IPS DF 4.7 (cell line): Measurements from ENCODE around the gene ABCA4.
"Not testable (repeated sequence)": the region's sequence is repeated elsewhere in the genome, so short reads cannot be mapped to it uniquely, and the experiment has no call there.

Source experiments
- DNase-seq: peaks from one replicate; pipeline ENCODE4 v3.0.0-alpha.2; 2013; ENCODE audit warnings: low spot score; ENCODE audit errors: extremely low read depth

Gene ABCA4

DNA sequence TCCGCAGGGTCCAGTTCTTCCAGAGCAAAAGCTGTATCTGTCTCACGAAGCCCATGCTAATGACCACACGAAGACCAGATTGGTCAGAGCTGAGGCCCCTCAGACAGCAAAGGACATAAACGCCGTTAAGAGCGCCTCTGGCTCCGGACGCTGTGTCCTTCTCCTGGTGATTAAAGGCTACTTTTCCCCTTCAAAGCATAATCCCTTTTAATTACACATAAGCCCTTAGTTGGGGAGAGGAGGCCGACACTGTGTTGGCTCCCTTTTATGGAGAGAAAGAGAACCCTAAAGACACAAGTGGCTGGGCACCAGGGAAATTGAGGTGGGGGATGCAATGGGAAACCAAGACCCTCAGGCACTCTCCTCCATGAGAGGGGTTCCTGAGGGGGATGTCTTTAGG is at the start of gene ABCA4:
ABCA4 (minus strand) TSS at position 158 of the 400 bp plus-strand sequence; CDS start at position 55, 103 bp downstream.
- DNase-seq: no peak

GRCh38 chr1:94169126-94169525 is 48.2 kb upstream of the ABCA4 start:
- DNase-seq: no peak

DNA sequence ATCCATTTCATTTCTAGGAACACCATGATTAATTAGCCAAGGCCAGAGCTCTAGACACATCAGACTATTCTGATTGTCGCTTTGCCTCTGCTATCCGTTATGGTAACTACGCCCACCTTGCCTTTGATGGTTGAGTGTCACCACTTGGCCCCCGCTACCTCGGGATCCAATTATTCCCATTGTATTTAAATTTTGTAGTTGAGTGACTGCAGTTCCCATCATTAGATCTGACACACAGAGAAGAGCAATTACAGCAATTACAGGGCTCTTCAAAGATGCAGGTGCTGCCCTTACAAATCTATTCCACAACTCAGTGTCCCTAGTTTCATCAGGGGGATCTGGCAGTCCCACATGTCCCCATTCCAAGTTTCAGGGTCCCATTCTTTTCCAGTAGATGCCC is 44.9 kb upstream of the ABCA4 start:
- DNase-seq: no peak

DNA sequence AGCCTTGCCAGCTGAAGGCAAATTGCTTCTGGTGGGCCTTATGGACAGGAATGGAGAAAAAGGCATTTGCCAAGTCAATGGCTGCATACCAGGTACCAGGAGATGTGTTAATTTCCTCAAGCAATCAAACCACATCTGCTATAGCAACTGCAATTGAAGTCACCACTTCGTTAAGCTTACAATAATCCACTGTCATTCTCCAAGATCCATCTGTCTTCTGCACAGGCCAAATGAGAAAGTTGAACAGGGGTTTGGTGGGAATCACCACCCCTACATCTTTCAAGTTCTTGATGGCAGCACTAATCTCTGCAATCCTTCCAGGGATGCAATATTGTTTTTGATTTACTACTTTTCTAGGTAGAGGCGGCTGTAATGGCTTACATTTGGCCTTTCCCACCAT is 43.9 kb upstream of the ABCA4 start:
- not testable (repeated sequence) for DNase-seq

GRCh38 chr1:94164121-94164520 is 43.2 kb upstream of the ABCA4 start:
- not testable (repeated sequence) for DNase-seq

GRCh38 chr1:94163249-94163648 is 42.3 kb upstream of the ABCA4 start:
- not testable (repeated sequence) for DNase-seq

DNA sequence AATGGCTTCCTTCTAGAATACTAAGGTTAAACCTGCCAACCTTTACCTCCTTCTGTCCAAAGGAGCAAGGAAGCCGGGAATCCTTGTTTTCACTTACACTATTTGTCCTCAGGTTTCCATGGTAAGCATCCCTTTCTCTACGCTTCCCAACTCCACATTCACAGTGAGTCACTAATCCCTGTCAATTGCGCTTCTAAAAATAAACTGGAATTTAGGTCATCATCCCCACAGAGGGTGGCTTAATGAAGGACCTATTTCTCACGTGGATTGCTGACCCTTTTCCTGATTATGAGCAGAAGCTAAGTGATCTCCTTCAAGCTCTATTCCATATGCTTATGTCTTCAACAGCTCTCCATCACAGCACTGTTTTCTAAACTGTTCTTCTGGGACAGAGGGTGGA is 39.9 kb upstream of the ABCA4 start:
- DNase-seq: no peak

- DNase-seq: no peak
These were observed 35.2 kb upstream of the ABCA4 start for GRCh38 chr1:94156096-94156625.

DNA sequence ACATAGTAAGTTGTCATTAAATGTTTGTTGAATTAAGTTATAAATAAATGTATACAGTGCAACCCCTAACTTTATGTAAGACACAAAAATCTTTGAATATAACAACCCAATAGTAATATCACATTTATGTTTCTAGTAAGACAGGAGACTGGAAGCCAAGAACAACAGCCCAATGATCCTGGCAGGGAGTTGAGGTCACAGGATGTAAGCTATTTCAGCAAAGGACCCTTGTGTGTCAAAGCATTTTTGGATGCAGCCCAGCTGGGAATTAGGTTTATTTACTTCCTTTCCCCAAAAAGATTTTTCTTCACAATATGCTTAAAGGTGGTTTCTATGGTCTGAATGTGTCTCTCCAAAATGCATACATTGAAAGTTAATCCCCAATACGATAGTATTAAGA is 34.0 kb upstream of the ABCA4 start:
- no peak for DNase-seq

DNA sequence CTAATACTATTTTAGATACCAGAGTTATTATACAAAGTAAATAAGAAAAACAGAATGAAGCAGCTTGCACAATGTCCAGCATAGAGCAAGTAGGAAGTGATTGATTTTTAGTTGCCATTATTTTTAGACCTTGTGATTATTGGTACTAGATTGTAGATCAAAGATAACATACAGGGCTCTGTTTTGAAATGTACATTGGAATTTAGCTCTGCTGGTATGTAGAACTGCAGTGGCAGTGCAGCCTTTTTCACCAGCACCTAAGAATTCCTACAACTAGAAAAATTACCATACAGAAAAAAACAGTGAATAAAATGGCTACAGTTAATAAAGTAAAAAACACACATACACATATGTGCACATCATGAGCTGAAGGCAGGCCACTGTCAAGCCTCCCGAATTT is 32.2 kb upstream of the ABCA4 start:
- no peak for DNase-seq

- not testable (repeated sequence) for DNase-seq
These were observed 28.2 kb upstream of the ABCA4 start for GRCh38 chr1:94149166-94149565.

GRCh38 chr1:94146273-94146672 is 25.3 kb upstream of the ABCA4 start:
- DNase-seq: no peak

GRCh38 chr1:94144836-94145235 is 23.9 kb upstream of the ABCA4 start:
- no peak for DNase-seq

GRCh38 chr1:94143809-94144176 is 22.8 kb upstream of the ABCA4 start:
- no peak for DNase-seq

DNA sequence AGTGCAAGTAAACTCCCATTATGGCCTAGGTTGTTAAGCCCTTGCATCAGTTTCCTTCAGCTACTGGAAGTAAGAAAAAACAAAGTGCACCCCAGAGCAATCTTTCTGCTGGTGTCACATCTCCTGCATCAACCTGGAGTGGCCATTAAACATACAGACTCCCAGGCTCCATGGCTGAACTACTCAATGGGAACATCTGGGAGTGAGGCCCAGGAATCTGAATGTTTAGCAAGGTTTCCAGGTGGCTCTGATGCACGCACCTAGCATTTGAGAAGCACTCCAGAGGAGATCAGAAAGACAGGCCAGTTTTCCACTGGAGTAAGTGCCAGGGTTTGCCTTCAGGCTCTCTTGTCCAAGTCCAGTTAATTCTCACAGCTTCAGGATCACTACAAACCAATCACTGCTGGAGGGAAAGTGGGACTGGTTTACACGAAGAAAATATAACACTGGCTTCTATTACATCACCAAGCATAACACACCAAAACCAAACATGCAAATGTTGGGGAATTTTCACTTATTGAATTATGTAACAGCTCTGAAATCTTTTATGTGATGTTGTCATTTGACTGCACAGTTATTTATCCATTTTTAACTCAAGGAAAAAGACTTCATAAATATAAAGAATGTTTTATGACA is 22.3 kb upstream of the ABCA4 start:
- DNase-seq: no peak

DNA sequence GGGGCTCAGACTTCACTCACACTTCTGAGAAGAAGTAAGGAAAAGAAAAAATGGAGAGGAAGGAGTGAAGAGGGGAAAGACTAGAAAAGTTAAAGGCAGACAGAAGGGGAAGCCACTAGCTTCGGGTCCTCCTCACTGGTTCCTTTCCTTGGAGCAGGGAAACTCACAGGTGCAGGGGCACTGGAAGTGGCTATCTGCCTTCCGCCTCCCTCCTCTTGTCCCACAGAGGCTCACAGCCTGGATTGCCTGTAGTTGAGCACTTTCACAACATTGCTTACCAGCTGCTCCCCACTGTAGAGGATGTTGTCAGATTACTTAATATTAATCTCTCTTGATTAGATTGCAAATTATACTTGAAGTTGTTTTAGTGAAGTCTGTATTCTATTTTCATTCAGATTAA is 21.6 kb upstream of the ABCA4 start:
- no peak for DNase-seq

GRCh38 chr1:94142022-94142421 is 21.1 kb upstream of the ABCA4 start:
- no peak for DNase-seq

DNA sequence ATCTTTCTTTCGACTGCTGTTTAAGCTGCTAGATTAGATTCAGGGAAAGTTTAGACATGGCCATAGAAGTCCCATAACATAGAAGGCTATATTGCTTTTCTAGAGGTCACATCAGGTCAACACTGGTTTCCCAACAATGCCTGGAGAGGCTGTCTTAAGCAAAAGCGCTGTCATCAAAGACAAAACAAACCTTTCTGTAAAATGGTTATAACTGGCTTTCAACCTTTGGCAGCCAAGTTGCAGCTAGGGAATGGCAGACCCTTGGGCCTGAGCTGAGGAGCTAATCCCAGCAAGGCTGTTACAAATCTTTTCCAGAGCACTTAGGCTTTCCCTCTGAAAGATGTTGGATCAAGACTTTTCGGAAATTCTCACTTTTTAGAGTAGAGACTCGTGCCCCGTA is 11.2 kb upstream of the ABCA4 start:
- no peak for DNase-seq

GRCh38 chr1:94130851-94131595 is 10.1 kb upstream of the ABCA4 start:
- DNase-seq: no peak

DNA sequence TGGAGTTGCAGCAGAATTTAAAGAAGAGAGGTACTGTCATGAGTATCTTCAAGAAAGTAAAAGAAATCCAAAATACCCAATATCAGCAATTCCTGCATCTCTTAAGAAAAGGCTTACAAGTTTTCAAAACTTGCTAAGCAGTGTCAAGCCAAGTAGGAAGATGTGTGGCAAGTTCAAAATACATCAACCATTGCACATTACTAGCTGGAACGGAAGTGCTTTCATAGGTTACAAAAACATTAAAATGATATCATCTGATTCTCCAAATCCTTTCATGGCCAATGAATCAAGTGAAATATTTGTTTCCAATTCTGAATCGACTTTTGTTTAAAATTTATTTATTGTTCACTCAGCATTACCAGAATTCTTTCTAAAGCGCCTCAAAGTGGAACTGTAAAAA is 5.7 kb upstream of the ABCA4 start:
- no peak for DNase-seq

- no peak for DNase-seq
These were observed 4.9 kb upstream of the ABCA4 start for GRCh38 chr1:94125551-94126514.

DNA sequence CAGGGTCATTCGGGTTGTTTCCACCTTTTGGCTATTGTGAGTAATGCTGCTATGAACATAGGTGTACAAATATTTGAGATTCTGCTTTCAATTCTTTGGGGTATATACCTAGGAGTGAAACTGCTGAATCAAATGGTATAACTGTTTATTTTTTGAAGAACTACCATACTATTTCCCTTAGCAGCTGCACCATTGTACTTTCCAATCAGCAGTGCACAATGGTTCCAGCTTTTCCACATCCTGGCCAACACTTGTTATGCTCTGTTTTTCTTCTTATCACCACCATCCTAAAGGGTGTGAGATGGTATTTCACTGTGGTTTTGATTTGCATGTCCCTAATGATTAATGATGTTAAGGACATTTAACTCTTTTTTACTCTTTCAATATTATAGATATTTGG is 3.6 kb upstream of the ABCA4 start:
- DNase-seq: no peak
